Body of pancreas (tissue), 4 donors: ENCODE results near the gene SH3BP1.

Experiments used
- CTCF ChIP-seq, 7 experiments: fragments of 450-650 bp in 4 of 7; fragments of 200-600 bp in 3 of 7; sonication (generic) in 3 of 7; IDR thresholded peaks; one replicate each; pipeline ENCODE4 v1.5.1; 2016 to 2019; ENCODE audit warnings: antibody characterized with exemption in 7 of 7
- POLR2A ChIP-seq, 3 donors: fragments of 450-650 bp; IDR thresholded peaks; one replicate each; pipeline ENCODE4 v1.6.1; 2016; ENCODE audit warnings: antibody characterized with exemption in 3 of 3, mild to moderate bottlenecking in 2 of 3

DNA sequence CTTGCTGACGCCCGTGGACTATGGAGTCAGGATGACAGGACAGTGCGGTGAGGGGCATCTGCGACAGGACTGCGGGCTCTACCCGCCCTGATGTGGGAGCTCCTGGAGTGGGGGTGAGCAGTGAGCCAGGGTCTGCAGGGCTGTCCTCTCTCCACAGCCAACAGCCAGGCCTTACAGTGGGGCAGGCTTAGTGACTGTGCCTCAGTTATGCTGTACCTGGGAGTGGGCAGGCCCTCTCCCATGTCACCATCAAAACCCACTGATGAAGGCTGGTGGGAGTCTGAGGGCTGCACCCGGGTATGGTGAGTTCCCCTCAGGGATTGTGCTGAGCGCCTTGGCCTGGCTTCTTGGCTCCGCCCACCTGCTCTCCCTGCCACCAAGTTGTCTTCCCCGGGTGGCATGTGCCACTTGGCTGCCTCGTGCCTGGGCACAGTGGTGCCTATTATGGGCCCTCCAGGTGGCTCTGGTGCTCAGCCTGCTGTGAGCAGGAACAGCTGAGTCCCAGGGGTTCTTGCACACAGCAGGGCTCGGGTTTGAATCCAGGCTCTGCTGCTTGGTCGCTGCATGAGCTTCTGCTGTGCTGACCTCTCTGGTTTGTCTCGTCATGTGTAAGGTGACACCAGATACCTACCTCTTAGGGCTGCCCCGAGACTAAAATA, 53.3 kb downstream of the SH3BP1 start:
- TF ChIP-seq POLR2A (IDR thresholded peaks at IDR 0.05) (no peak), CTCF (IDR thresholded peaks at IDR 0.05) (no peak)
